GM21619 (cell line): Measurements from ENCODE around the gene UBA6.
"Not testable (repeated sequence)": the region's sequence is repeated elsewhere in the genome, so short reads cannot be mapped to it uniquely, and the experiment has no call there.

Experiments
- ATAC-seq: cut with Tn5 transposase; IDR thresholded peaks from one replicate; pipeline ENCODE4 v1.9.1; 2021; ENCODE audit not compliant: unreplicated experiment

The UBA6 gene

GRCh38 chr4:67674098-67674497 lies 26.9 kb downstream of the UBA6 start:
- ATAC-seq = no peak

- no peak for ATAC-seq
Measured at GRCh38 chr4:67668315-67668714, 32.6 kb downstream of the UBA6 start.

- no peak for ATAC-seq
Measured at GRCh38 chr4:67660418-67660817, 40.5 kb downstream of the UBA6 start.

GRCh38 chr4:67659065-67659464 lies 41.9 kb downstream of the UBA6 start:
- ATAC-seq = no peak

- no peak for ATAC-seq
Measured at GRCh38 chr4:67658302-67658701, 42.7 kb downstream of the UBA6 start.

- ATAC-seq = no peak
Measured at GRCh38 chr4:67651536-67651935, 49.4 kb downstream of the UBA6 start.

- ATAC-seq = no peak
Measured at GRCh38 chr4:67638136-67638535, 62.8 kb downstream of the UBA6 start.

GRCh38 chr4:67636978-67637377 lies 64.0 kb downstream of the UBA6 start:
- ATAC-seq = not testable (repeated sequence)

- no peak for ATAC-seq
Measured at GRCh38 chr4:67635331-67635730, 65.6 kb downstream of the UBA6 start.

- no peak for ATAC-seq
Measured at GRCh38 chr4:67634741-67635140, 66.2 kb downstream of the UBA6 start.

GRCh38 chr4:67632492-67632891 lies 68.5 kb downstream of the UBA6 start:
- no peak for ATAC-seq

GRCh38 chr4:67624939-67625338 lies 76.0 kb downstream of the UBA6 start:
- no peak for ATAC-seq

GRCh38 chr4:67616478-67616877 lies 84.5 kb downstream of the UBA6 start:
- no peak for ATAC-seq

- no peak for ATAC-seq
Measured at GRCh38 chr4:67615119-67615518, 85.8 kb downstream of the UBA6 start.

GRCh38 chr4:67614186-67614585 lies 86.8 kb downstream of the UBA6 start:
- no peak for ATAC-seq

- no peak for ATAC-seq
Measured at GRCh38 chr4:67608027-67608426, 92.9 kb downstream of the UBA6 start.

GRCh38 chr4:67604749-67605148 lies 96.2 kb downstream of the UBA6 start:
- ATAC-seq = no peak

- ATAC-seq = no peak
Measured at GRCh38 chr4:67604029-67604381, 97.0 kb downstream of the UBA6 start.

- no peak for ATAC-seq
Measured at GRCh38 chr4:67603310-67604028, 97.5 kb downstream of the UBA6 start.

GRCh38 chr4:67593741-67594175 lies 107.2 kb downstream of the UBA6 start:
- ATAC-seq = no peak

GRCh38 chr4:67587156-67587555 lies 113.8 kb downstream of the UBA6 start:
- ATAC-seq = no peak

GRCh38 chr4:67584496-67584895 lies 116.5 kb downstream of the UBA6 start:
- ATAC-seq = no peak

- ATAC-seq = no peak
Measured at GRCh38 chr4:67581913-67582312, 119.0 kb downstream of the UBA6 start.
